GM23338 (cell line): ENCODE results near the gene EGFL7. TPM values are rescaled to one million over a fixed set of nuclear protein-coding genes. Genes with fewer than 3 reads are reported as not detected.

Experiments
- ATAC-seq: fragments of 200-7000 bp; cut with Tn5 transposase; 3 replicates; pipeline ENCODE4 v1.9.1; 2020
- DNase-seq: peaks from one replicate; pipeline ENCODE4 v3.0.0-alpha.2; 2015; ENCODE audit warnings: low spot score
- H2AFZ ChIP-seq: fragments of 200-600 bp; sonication (generic); 2 replicates; pipeline ENCODE4 v1.8.0; 2016; ENCODE audit warnings: antibody characterized with exemption, mild to moderate bottlenecking, moderate library complexity
- H3F3A ChIP-seq: fragments of 200-600 bp; sonication (generic); replicated peaks from 2 replicates; pipeline ENCODE4 v1.8.0; 2017; ENCODE audit warnings: antibody characterized with exemption, mixed run types, low read depth
- H3K27ac ChIP-seq: fragments of 200-600 bp; sonication (generic); 2 replicates; pipeline ENCODE4 v1.6.1; 2016; ENCODE audit warnings: low read depth
- H3K27me3 ChIP-seq: fragments of 200-600 bp; sonication (generic); 2 replicates; pipeline ENCODE4 v1.8.0; 2016; ENCODE audit warnings: mild to moderate bottlenecking, mixed run types, moderate library complexity; ENCODE audit not compliant: insufficient read depth
- H3K36me3 ChIP-seq: fragments of 200-600 bp; sonication (generic); 2 replicates; pipeline ENCODE4 v1.8.0; 2016; ENCODE audit warnings: mild to moderate bottlenecking; ENCODE audit not compliant: insufficient read depth
- H3K4me1 ChIP-seq: fragments of 200-600 bp; sonication (generic); 2 replicates; pipeline ENCODE4 v1.8.0; 2016; ENCODE audit warnings: mild to moderate bottlenecking, moderate library complexity; ENCODE audit not compliant: insufficient read depth
- H3K4me2 ChIP-seq: fragments of 200-600 bp; sonication (generic); 2 replicates; pipeline ENCODE4 v1.7.1; 2017; ENCODE audit warnings: mixed run types
- H3K4me3 ChIP-seq: fragments of 200-600 bp; sonication (generic); 2 replicates; pipeline ENCODE4 v1.6.1; 2016; ENCODE audit warnings: mixed run types
- H3K79me2 ChIP-seq: fragments of 200-600 bp; sonication (generic); replicated peaks from 2 replicates; pipeline ENCODE4 v1.8.0; 2017; ENCODE audit warnings: mild to moderate bottlenecking; ENCODE audit not compliant: insufficient read depth
- H3K9me2 ChIP-seq: fragments of 200-600 bp; sonication (generic); 2 replicates; pipeline ENCODE4 v1.8.0; 2017; ENCODE audit not compliant: insufficient read depth
- H4K20me1 ChIP-seq: fragments of 200-600 bp; sonication (generic); replicated peaks from 2 replicates; pipeline ENCODE4 v1.8.0; 2017; ENCODE audit warnings: mild to moderate bottlenecking; ENCODE audit not compliant: insufficient read depth
- H3K27ac Mint-ChIP-seq: 2 replicates; pipeline ENCODE4 v1.8.0; 2020; ENCODE audit warnings: inconsistent platforms, mild to moderate bottlenecking, moderate library complexity, mixed read lengths
- H3K27me3 Mint-ChIP-seq: 3 replicates; pipeline ENCODE4 v1.8.0; 2022; ENCODE audit warnings: low read depth, mild to moderate bottlenecking, moderate library complexity, mixed read lengths, inconsistent platforms; ENCODE audit not compliant: insufficient read depth, poor library complexity
- H3K36me3 Mint-ChIP-seq: 3 replicates; pipeline ENCODE4 v1.8.0; 2021; ENCODE audit warnings: low read depth, mild to moderate bottlenecking, inconsistent platforms, moderate library complexity, mixed read lengths
- H3K4me1 Mint-ChIP-seq: 3 replicates; pipeline ENCODE4 v1.8.0; 2020; ENCODE audit warnings: mild to moderate bottlenecking, inconsistent platforms, mixed read lengths
- H3K4me3 Mint-ChIP-seq: 3 replicates; pipeline ENCODE4 v1.8.0; 2021; ENCODE audit warnings: moderate library complexity, mild to moderate bottlenecking, inconsistent platforms, mixed read lengths
- H3K9me3 Mint-ChIP-seq: 3 replicates; pipeline ENCODE4 v1.8.0; 2020; ENCODE audit warnings: moderate library complexity, mild to moderate bottlenecking, inconsistent platforms, mixed read lengths
- CREB1 ChIP-seq: fragments of 250-450 bp; sonication (Bioruptor Pico); IDR thresholded peaks from 2 replicates; pipeline ENCODE4 v1.5.0; 2020; ENCODE audit warnings: low read depth, mild to moderate bottlenecking, moderate library complexity
- EZH2 ChIP-seq: fragments of 200-600 bp; sonication (generic); IDR thresholded peaks from one replicate; pipeline ENCODE4 v1.8.0; 2017; ENCODE audit warnings: antibody characterized with exemption, mild to moderate bottlenecking, low read depth; ENCODE audit not compliant: unreplicated experiment
- EZH2phosphoT487 ChIP-seq: fragments of 200-600 bp; sonication (generic); IDR thresholded peaks from one replicate; pipeline ENCODE4 v1.8.1; 2018; ENCODE audit warnings: antibody characterized with exemption; ENCODE audit not compliant: unreplicated experiment
- POLR2AphosphoS5 ChIP-seq: IDR thresholded peaks from 2 replicates; pipeline ENCODE4 v1.6.1; 2016; ENCODE audit warnings: antibody characterized with exemption, low read depth
- STAT1 ChIP-seq: IDR thresholded peaks from one replicate; pipeline ENCODE4 v1.6.1; 2016; ENCODE audit warnings: antibody characterized with exemption; ENCODE audit not compliant: unreplicated experiment
- ZNF331 ChIP-seq: fragments of 250-450 bp; sonication (Bioruptor Pico); IDR thresholded peaks from 2 replicates; pipeline ENCODE4 v1.5.0; 2020; ENCODE audit warnings: low read depth, mild to moderate bottlenecking, moderate library complexity
- polyA plus RNA-seq: library from polyadenylated mRNA; unstranded; fragments of >200 nt; fragmentation: Nextera tagmentation; extraction: Ambion mirVana; gene quantifications from 2 replicates; pipeline ENCODE4 v1.2.1, GENCODE V29; 2016
- total RNA-seq: library from RNA; depleted of rRNA; stranded (reverse); fragments of >200 nt; shearing (Covaris generic); gene quantifications from 2 replicates; pipeline ENCODE4 v1.2.3, GENCODE V29; 2014
- TF ChIP-seq, protein P1 (sequence below): fragments of 250-450 bp; sonication (Bioruptor Pico); IDR thresholded peaks from 2 replicates; pipeline ENCODE4 v1.5.0; 2020; ENCODE audit warnings: mild to moderate bottlenecking, moderate library complexity
- TF ChIP-seq, protein P2 (sequence below): IDR thresholded peaks from 2 replicates; pipeline ENCODE4 v1.6.1; 2016; ENCODE audit warnings: antibody characterized with exemption

The EGFL7 gene
- total and polyA plus RNA-seq, 2 experiments from 2014 or later = 44.4 to 60.8 TPM

DNA sequence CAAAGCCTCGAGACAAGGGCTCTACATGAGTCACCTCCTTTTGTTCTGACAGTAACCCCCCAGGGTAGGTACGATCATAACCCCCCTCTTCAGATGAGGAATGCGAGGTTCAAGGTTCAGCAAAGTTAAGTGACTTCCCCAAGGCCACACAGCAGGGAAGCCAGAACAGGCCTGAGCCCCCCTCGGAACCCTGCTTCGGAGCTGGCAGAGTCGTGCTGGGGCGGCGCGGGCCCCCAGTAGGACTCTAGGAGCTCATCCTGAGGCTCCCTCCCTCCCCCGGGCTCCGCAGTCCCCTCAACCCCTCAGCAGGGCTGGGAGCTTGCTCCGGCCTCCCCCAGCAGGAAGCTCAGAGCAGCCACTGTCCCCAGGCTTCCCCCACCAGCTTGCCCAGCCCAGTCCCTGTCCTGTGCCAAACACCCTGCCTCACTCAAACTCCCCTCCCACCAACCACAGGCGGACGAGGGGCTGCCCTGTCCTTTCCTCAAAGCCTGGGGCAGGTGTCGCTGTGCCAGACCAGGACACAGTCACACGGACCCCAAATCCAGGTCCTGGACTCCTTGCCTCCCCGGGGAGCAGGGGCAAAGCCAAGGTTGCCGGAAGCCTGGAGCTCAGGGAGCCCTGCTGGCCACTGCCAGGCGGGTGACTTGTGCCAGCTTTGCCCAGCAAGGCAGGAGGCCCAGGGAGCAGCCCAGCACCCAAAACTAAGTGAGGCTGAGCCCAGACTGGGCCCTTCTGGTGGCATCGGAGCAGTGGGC, 19.4 kb downstream of the EGFL7 start (continued):
- TF ChIP-seq, protein P1, sequence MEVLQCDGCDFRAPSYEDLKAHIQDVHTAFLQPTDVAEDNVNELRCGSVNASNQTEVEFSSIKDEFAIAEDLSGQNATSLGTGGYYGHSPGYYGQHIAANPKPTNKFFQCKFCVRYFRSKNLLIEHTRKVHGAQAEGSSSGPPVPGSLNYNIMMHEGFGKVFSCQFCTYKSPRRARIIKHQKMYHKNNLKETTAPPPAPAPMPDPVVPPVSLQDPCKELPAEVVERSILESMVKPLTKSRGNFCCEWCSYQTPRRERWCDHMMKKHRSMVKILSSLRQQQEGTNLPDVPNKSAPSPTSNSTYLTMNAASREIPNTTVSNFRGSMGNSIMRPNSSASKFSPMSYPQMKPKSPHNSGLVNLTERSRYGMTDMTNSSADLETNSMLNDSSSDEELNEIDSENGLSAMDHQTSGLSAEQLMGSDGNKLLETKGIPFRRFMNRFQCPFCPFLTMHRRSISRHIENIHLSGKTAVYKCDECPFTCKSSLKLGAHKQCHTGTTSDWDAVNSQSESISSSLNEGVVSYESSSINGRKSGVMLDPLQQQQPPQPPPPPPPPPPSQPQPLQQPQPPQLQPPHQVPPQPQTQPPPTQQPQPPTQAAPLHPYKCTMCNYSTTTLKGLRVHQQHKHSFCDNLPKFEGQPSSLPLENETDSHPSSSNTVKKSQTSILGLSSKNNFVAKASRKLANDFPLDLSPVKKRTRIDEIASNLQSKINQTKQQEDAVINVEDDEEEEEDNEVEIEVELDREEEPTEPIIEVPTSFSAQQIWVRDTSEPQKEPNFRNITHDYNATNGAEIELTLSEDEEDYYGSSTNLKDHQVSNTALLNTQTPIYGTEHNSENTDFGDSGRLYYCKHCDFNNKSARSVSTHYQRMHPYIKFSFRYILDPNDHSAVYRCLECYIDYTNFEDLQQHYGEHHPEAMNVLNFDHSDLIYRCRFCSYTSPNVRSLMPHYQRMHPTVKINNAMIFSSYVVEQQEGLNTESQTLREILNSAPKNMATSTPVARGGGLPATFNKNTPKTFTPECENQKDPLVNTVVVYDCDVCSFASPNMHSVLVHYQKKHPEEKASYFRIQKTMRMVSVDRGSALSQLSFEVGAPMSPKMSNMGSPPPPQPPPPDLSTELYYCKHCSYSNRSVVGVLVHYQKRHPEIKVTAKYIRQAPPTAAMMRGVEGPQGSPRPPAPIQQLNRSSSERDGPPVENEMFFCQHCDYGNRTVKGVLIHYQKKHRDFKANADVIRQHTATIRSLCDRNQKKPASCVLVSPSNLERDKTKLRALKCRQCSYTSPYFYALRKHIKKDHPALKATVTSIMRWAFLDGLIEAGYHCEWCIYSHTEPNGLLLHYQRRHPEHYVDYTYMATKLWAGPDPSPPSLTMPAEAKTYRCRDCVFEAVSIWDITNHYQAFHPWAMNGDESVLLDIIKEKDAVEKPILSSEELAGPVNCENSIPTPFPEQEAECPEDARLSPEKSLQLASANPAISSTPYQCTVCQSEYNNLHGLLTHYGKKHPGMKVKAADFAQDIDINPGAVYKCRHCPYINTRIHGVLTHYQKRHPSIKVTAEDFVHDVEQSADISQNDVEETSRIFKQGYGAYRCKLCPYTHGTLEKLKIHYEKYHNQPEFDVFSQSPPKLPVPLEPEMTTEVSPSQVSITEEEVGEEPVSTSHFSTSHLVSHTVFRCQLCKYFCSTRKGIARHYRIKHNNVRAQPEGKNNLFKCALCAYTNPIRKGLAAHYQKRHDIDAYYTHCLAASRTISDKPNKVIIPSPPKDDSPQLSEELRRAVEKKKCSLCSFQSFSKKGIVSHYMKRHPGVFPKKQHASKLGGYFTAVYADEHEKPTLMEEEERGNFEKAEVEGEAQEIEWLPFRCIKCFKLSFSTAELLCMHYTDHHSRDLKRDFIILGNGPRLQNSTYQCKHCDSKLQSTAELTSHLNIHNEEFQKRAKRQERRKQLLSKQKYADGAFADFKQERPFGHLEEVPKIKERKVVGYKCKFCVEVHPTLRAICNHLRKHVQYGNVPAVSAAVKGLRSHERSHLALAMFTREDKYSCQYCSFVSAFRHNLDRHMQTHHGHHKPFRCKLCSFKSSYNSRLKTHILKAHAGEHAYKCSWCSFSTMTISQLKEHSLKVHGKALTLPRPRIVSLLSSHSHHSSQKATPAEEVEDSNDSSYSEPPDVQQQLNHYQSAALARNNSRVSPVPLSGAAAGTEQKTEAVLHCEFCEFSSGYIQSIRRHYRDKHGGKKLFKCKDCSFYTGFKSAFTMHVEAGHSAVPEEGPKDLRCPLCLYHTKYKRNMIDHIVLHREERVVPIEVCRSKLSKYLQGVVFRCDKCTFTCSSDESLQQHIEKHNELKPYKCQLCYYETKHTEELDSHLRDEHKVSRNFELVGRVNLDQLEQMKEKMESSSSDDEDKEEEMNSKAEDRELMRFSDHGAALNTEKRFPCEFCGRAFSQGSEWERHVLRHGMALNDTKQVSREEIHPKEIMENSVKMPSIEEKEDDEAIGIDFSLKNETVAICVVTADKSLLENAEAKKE (CRISPR knock-in tag) = no peak
- no peak for TF ChIP-seq EZH2

DNA sequence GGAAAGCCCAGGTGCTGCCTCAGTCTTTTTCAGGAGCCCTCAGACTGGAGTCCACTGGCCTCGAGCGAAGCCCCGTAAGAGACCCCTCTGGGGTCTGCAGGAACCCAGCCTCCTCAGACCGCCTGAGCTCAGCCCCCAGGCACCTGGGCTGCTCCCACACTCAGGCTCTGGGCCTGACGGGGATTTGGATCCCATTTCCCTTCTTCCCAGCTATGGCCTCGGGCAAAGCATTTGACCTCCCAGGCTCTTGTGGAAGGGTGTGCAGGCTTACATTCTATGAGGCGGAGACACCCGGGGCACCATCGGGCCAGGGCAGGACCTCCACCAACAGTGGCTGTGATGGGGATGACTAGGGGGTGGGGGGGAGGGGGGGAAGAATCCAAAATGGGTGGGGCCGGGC, 20.0 kb downstream of the EGFL7 start:
- Mint-ChIP-seq H3K27ac (no peak overlapping the region), H3K4me3 (no peak overlapping the region), H3K9me3 (no peaks in the 10 kb centered on the region), H3K4me1 (peaks cover 6% of the 10 kb centered on the region; the same call in 1 of the 3 replicates), H3K36me3 (no peaks in the 10 kb centered on the region), H3K27me3 (peaks cover 10% of the 10 kb centered on the region)
- Histone ChIP-seq H3K4me1 (no peaks in the 10 kb centered on the region; the same call in 1 of the 2 replicates), H3K9me2 (no peaks in the 10 kb centered on the region), H3F3A (no peaks in the 10 kb centered on the region), H3K4me3 (no peak overlapping the region), H2AFZ (no peak overlapping the region), H3K4me2 (no peak overlapping the region), H3K27me3 (no peaks in the 10 kb centered on the region), H3K36me3 (no peaks in the 10 kb centered on the region), H3K27ac (no peak overlapping the region), H4K20me1 (no peaks in the 10 kb centered on the region), H3K79me2 (peaks cover 10% of the 10 kb centered on the region; the same call in 1 of the 2 replicates)
- ATAC-seq = no peak
- no peak for DNase-seq
- no peak for TF ChIP-seq STAT1
- no peak for TF ChIP-seq EZH2phosphoT487
- TF ChIP-seq CREB1 (CRISPR knock-in tag) = no peak
- TF ChIP-seq, protein P2, sequence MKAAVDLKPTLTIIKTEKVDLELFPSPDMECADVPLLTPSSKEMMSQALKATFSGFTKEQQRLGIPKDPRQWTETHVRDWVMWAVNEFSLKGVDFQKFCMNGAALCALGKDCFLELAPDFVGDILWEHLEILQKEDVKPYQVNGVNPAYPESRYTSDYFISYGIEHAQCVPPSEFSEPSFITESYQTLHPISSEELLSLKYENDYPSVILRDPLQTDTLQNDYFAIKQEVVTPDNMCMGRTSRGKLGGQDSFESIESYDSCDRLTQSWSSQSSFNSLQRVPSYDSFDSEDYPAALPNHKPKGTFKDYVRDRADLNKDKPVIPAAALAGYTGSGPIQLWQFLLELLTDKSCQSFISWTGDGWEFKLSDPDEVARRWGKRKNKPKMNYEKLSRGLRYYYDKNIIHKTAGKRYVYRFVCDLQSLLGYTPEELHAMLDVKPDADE = no peak
- no peak for TF ChIP-seq ZNF331 (CRISPR knock-in tag)
- TF ChIP-seq POLR2AphosphoS5 = no peak
- TF ChIP-seq, protein P1 (CRISPR knock-in tag) = no peak
